ENCODE measurements around the gene ACSL4. TPM values are rescaled to one million over a fixed set of nuclear protein-coding genes. Genes with fewer than 3 reads are reported as not detected.

Gene ACSL4
- polyA plus RNA-seq, 1 of the 3 experiments (the other 2 are of a cell fraction), result 18.1 TPM

- CTCF ChIA-PET, result no interaction called here
- Histone ChIP-seq H3K9me2 (no peaks in the 10 kb centered on the region), H3K4me1 (ENCODE audit: control insufficient read depth in 1 of 2, insufficient read depth in 2 of 2, low read depth in 1 of 2, low read length in 1 of 2) (no peaks in the 10 kb centered on the region), H3K36me3 (replicated peaks in 1 of 2; ENCODE audit: control insufficient read depth in 1 of 2, insufficient read depth in 2 of 2, low read length in 1 of 2) (peaks cover 0 to 14% of the 10 kb centered on the region in 2 experiments), H3K27me3 (ENCODE audit: insufficient read depth) (no peaks in the 10 kb centered on the region), H3K79me2 (ENCODE audit: insufficient read depth) (peaks cover 47% of the 10 kb centered on the region; the same call in 1 of the 2 replicates), H4K20me1 (ENCODE audit: insufficient read depth) (peaks cover 13% of the 10 kb centered on the region), H3K9ac (no peak overlapping the region), H3K4me3 (ENCODE audit: low read depth in 2 of 2, low read length in 1 of 2) (no peak overlapping the region), H2AFZ (ENCODE audit: low read depth) (no peak overlapping the region), H3K4me2 (no peak overlapping the region), H3K9me3 (no peaks in the 10 kb centered on the region), H3F3A (replicated peaks; ENCODE audit: insufficient read depth) (no peaks in the 10 kb centered on the region), H3K27ac (ENCODE audit: low read depth in 2 of 2, low read length in 1 of 2) (no peak overlapping the region)
- POLR2A ChIA-PET, result no interaction called here
- 58% methylated on average over 1 of the region's 1 CpG for WGBS (ENCODE audit: low lambda C conversion rate)
- TF ChIP-seq RAD21 (IDR thresholded peaks at IDR 0.05; ENCODE audit: low read length) (no peak), NFIC (IDR thresholded peaks at IDR 0.05; ENCODE audit: borderline replicate concordance) (no peak), TEAD4 (IDR thresholded peaks at IDR 0.05; ENCODE audit: borderline replicate concordance, insufficient read depth) (no peak), ZBTB33 (IDR thresholded peaks at IDR 0.05; ENCODE audit: borderline replicate concordance, low read depth) (no peak), RCOR1 (IDR thresholded peaks at IDR 0.05; ENCODE audit: low read length) (no peak), IRF3 (IDR thresholded peaks at IDR 0.05; ENCODE audit: low read depth, low read length) (no peak), FOSL2 (IDR thresholded peaks at IDR 0.05; ENCODE audit: borderline replicate concordance, low read depth) (no peak), CHD2 (IDR thresholded peaks at IDR 0.05; ENCODE audit: low read length, partially characterized antibody) (no peak), JUND (IDR thresholded peaks at IDR 0.05) (no peak), TAF1 (IDR thresholded peaks at IDR 0.05; ENCODE audit: borderline replicate concordance, low read depth, low read length) (no peak), USF1 (IDR thresholded peaks at IDR 0.05; ENCODE audit: borderline replicate concordance, low read depth) (no peak), USF2 (IDR thresholded peaks at IDR 0.05; ENCODE audit: borderline replicate concordance, low read depth, low read length) (no peak), RFX5 (IDR thresholded peaks at IDR 0.05; ENCODE audit: low read length) (no peak), SIN3A (IDR thresholded peaks at IDR 0.05; ENCODE audit: borderline replicate concordance, low read depth, low read length) (no peak), CTCF (IDR thresholded peaks at IDR 0.05) (no peak), ELF1 (IDR thresholded peaks at IDR 0.05) (no peak), SMC3 (IDR thresholded peaks at IDR 0.05; ENCODE audit: low read depth, low read length) (no peak), MXI1 (IDR thresholded peaks at IDR 0.05; ENCODE audit: low read depth, low read length) (no peak), TCF12 (IDR thresholded peaks at IDR 0.05) (no peak), NRF1 (IDR thresholded peaks at IDR 0.05; ENCODE audit: low read depth, low read length) (no peak)
- DNase-seq, result no peak
Measured at GRCh38 chrX:109684136-109684535, 48.9 kb downstream of the ACSL4 start.

All from SK-N-SH (cell line).